Measurements from ENCODE around the gene BCO2.
"Not testable (repeated sequence)": the region's sequence is repeated elsewhere in the genome, so short reads cannot be mapped to it uniquely, and the experiment has no call there.

The BCO2 gene

DNA sequence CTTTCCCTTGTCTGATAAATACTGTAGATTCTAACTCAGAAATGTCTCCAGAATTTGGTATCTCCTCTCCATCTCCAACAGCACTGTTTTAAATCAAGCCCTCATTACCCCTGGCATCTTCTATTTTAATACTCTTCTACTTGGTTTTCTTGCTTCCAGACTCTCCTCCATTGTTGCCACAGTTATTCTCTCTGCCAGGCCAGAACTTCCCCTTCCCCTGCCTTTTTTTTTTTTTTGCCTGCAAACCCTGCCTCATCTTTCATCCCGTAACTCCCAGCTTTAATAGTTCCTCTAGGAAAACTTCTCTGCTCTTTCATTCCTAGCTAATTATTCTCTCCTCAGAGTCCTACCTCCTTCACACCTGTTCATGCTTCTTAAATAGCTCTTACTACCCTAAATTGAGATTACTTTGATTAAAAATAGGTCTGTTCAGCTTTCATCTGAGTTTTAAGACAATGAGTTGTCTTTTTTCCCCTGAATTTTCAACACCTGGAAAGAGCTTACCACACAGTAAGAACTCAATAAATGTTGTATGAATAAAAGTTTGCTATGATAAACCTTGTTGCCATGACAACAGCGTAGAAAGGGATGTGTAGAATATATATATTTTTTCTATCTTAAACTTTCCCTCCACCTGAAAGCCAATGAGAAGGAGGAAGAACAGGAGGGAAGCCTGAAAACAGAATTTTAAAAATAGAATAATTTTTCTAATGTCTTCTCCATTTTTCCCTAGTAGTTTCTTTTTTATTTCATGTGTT, 15.0 kb upstream of the BCO2 start:
- DNase-seq (ENCODE audit: low read depth, low spot score): no peak
- TF ChIP-seq, protein P1, sequence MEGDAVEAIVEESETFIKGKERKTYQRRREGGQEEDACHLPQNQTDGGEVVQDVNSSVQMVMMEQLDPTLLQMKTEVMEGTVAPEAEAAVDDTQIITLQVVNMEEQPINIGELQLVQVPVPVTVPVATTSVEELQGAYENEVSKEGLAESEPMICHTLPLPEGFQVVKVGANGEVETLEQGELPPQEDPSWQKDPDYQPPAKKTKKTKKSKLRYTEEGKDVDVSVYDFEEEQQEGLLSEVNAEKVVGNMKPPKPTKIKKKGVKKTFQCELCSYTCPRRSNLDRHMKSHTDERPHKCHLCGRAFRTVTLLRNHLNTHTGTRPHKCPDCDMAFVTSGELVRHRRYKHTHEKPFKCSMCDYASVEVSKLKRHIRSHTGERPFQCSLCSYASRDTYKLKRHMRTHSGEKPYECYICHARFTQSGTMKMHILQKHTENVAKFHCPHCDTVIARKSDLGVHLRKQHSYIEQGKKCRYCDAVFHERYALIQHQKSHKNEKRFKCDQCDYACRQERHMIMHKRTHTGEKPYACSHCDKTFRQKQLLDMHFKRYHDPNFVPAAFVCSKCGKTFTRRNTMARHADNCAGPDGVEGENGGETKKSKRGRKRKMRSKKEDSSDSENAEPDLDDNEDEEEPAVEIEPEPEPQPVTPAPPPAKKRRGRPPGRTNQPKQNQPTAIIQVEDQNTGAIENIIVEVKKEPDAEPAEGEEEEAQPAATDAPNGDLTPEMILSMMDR (IDR thresholded peaks at IDR 0.05; ENCODE audit: low read depth, low read length): no peak

DNA sequence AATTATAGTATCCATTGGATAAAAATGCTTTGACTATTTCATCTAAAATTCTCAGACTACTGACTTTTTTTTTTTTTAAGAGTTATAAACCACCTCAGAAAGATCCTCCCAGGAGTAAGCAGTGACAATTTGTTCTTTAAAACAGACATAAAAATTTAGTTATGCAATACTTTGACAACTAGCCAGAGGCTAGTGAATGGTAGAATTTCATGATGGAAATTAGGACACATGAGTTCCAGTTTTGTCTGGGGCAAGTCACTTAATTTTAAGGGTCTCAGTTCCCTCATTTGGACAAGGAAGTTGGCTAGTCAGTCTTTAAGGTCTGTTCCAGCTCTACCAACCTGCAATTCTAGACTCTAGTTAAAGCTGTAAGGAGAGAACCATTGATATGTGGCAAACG, 14.3 kb upstream of the BCO2 start:
- TF ChIP-seq, protein P1 (IDR thresholded peaks at IDR 0.05; ENCODE audit: low read depth, low read length): no peak

More for the DNA sequence above, 15.0 kb upstream of the BCO2 start:
- H3K4me3 ChIP-seq (ENCODE audit: low read depth, low read length): no peak overlapping the region
- in situ Hi-C loops (cut with HindIII; ENCODE audit: low sequenced_read_pairs): no loop called here

DNA sequence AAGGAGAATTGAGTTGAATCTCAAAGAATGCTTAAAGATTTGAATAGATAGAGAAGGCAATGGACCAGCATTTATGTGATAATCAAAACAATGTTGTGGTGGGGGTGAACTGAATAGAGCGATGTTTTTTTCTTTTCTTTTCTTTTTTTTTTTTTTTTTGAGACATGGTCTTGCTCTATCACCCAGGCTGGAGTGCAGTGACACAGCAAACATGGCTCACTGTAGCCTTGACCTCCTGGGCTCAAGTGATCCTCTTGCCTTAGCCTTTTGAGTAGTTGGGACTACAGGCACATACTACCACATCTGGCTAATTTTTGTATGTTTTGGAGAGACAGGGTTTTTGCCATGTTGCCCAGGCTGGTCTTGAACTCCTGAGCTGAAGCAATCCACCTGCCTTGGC, 13.1 kb upstream of the BCO2 start:
- H3K4me3 ChIP-seq (ENCODE audit: low read depth, low read length); DNase-seq (ENCODE audit: low read depth, low spot score); in situ Hi-C loops (cut with HindIII; ENCODE audit: low sequenced_read_pairs): not testable (repeated sequence)

More for the DNA sequence above, 14.3 kb upstream of the BCO2 start:
- in situ Hi-C loops (cut with HindIII; ENCODE audit: low sequenced_read_pairs): no loop called here
- no peak overlapping the region for H3K4me3 ChIP-seq (ENCODE audit: low read depth, low read length)
- no peak for DNase-seq (ENCODE audit: low read depth, low spot score)

DNA sequence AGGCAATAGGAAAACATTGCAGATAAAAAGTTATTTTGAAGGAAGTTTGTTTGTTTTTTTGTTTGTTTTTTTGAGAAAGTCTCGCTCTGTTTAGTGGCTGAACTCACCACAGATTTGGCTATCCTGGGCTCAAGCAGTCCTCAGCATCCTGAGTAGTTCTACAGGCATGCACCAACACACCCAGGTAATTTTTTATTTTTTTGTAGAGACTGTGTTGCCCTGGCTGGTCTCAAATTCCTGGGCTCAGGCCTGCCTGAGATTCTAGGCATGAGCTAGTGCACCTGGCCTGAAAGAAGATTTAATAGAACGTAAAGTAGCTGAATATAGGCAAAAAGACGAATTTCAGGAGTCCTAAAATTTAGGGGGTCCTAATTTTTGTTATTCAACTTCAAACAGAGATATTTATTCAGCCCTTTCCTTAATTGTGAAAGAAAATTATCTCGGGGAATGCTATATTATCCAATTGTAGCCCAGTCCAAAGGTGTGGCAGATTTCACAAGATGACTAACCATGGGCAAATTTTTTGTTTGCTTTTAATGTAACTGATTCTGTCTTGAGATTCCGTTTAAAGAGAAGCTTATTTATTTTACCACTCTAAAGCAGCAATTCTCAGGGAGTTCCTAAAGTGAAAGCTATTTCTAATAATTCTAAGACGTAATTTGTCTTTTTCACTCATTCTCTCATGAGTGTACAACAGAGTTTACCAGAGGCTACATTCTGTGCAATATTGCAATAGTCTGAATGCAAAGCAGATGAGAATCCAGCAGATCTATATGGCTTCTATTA, 12.4 kb upstream of the BCO2 start:
- H3K4me3 ChIP-seq (ENCODE audit: low read depth, low read length): no peak overlapping the region
- TF ChIP-seq, protein P1 (IDR thresholded peaks at IDR 0.05; ENCODE audit: low read depth, low read length): no peak
- DNase-seq (ENCODE audit: low read depth, low spot score): peak; percentile 60
- in situ Hi-C loops (cut with HindIII; ENCODE audit: low sequenced_read_pairs): no loop called here

DNA sequence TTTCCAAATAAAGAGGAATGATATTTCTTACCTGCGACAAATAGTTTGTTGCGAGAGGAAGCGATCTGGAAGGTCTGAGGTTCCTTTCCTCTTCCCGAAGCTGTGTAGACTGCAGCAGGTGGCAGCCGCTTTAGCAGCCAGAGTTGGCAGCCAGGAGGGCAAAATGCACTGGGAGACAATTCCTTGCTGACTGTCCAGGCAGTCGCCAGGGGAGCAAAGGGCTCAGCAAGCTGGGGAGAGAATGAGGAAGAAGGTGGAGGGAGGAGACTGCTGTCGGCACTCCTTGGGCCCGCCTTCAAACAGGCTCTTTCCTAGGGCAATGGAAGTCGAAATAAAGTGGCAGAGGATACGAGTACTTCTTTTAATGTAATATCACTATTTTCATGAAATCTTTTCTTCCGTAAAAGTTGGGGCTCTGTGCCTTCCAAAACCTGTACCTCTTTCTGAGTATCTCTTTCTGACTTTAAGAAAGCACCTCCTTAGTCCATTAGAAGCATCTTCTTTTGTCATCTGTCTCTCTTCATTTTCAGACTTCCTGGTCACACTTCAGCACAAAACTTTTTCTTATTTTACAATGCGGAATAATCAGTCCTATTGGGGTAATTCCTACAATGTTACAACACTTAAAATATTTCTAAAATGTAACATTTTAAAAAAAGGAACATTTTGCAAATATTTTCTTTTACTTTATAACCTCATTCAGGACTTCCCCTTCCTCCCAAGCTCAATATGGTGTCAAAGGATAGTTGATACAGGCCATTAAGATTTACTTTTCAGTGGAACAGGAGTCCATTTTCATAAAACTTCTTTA, 11.2 kb upstream of the BCO2 start, which contains the start of gene IL18:
Gene IL18 (minus strand): TSS at position 220 of the 811 bp plus-strand sequence. CDS start 9,041 bp downstream, outside the sequence.
- in situ Hi-C loops (cut with HindIII; ENCODE audit: low sequenced_read_pairs): no loop called here
- DNase-seq (ENCODE audit: low read depth, low spot score): peak; percentile 29
- TF ChIP-seq, protein P1 (IDR thresholded peaks at IDR 0.05; ENCODE audit: low read depth, low read length): no peak
- peak within 1 kb of the TSS; percentile 14 for H3K4me3 ChIP-seq (ENCODE audit: low read depth, low read length)

DNA sequence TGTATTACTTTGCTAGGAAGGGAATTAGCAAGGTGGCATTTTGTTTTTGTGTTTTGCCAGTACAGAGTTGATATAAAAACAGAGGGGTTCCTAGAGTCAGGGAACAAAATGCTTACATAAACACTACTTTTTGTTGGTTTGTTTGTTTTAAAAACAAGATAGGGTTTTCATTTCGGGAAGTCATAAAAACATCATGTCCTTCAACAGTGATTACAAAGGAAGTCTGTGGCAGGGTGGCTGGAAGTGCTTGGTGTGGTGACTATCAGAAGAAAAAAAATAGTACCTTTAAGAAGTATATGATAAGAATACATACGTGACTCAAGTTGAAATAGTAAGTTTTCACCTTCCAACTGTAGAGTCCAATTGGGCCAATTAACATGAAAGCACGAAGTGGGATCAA, 10.3 kb upstream of the BCO2 start:
- TF ChIP-seq, protein P1 (IDR thresholded peaks at IDR 0.05; ENCODE audit: low read depth, low read length): no peak
- DNase-seq (ENCODE audit: low read depth, low spot score): no peak
- in situ Hi-C loops (cut with HindIII; ENCODE audit: low sequenced_read_pairs): no loop called here
- no peak overlapping the region for H3K4me3 ChIP-seq (ENCODE audit: low read depth, low read length)
